Neural cell (in vitro differentiated cells): ENCODE results near the gene KLF2. TPM values are rescaled to one million over a fixed set of nuclear protein-coding genes. Genes with fewer than 3 reads are reported as not detected.

Experiments
- H2AFZ ChIP-seq: fragments of 200-600, 300-800 bp; sonication (generic), shearing (Covaris generic); 2 replicates; pipeline ENCODE4 v1.6.0; 2014; ENCODE audit warnings: low read depth, mild to moderate bottlenecking, antibody characterized with exemption, low read length, moderate library complexity
- H3F3A ChIP-seq: fragments of 200-600 bp; shearing (Covaris generic); 2 replicates; pipeline ENCODE4 v1.6.1; 2016; ENCODE audit warnings: mild to moderate bottlenecking, moderate library complexity, mixed read lengths, antibody characterized with exemption, low read length; ENCODE audit not compliant: insufficient read depth, poor library complexity, severe bottlenecking
- H3K27ac ChIP-seq: fragments of 200-600, 300-800 bp; sonication (generic), shearing (Covaris generic); 2 replicates; pipeline ENCODE4 v1.5.1; 2014; ENCODE audit warnings: mild to moderate bottlenecking, low read length, moderate library complexity
- H3K27me3 ChIP-seq: fragments of 300-800, 200-600 bp; sonication (generic), shearing (Covaris generic); 2 replicates; pipeline ENCODE4 v1.6.0; 2014; ENCODE audit warnings: mild to moderate bottlenecking, low read depth, low read length, moderate library complexity; ENCODE audit not compliant: insufficient read depth
- H3K36me3 ChIP-seq: fragments of 300-800, 200-600 bp; sonication (generic), shearing (Covaris generic); 2 replicates; pipeline ENCODE4 v1.5.1; 2014; ENCODE audit warnings: mild to moderate bottlenecking, antibody characterized with exemption, low read length, moderate library complexity; ENCODE audit not compliant: insufficient read depth
- H3K4me2 ChIP-seq: fragments of 300-800, 200-600 bp; sonication (generic), shearing (Covaris generic); 2 replicates; pipeline ENCODE4 v1.6.0; 2014; ENCODE audit warnings: mild to moderate bottlenecking, low read length
- H3K4me3 ChIP-seq: fragments of 300-800, 200-600 bp; sonication (generic), shearing (Covaris generic); 2 replicates; pipeline ENCODE4 v1.5.1; 2014; ENCODE audit warnings: mild to moderate bottlenecking, low read length, moderate library complexity
- H3K79me2 ChIP-seq: fragments of 200-600 bp; shearing (Covaris generic); replicated peaks from 2 replicates; pipeline ENCODE4 v1.6.0; 2014; ENCODE audit warnings: mild to moderate bottlenecking, low read length, moderate library complexity; ENCODE audit not compliant: insufficient read depth
- H3K9ac ChIP-seq: fragments of 300-800, 200-600 bp; sonication (generic), shearing (Covaris generic); 2 replicates; pipeline ENCODE4 v1.6.1; 2016; ENCODE audit warnings: mild to moderate bottlenecking, low read length, mixed read lengths
- H3K9me2 ChIP-seq: fragments of 200-600 bp; shearing (Covaris generic); 2 replicates; pipeline ENCODE4 v1.6.1; 2016; ENCODE audit warnings: mild to moderate bottlenecking, low read length, mixed read lengths; ENCODE audit not compliant: insufficient read depth
- H3K9me3 ChIP-seq: fragments of 200-600, 300-800 bp; sonication (generic), shearing (Covaris generic); 2 replicates; pipeline ENCODE4 v1.6.1; 2016; ENCODE audit warnings: mild to moderate bottlenecking, mixed run types, low read length, moderate library complexity, mixed read lengths
- H4K20me1 ChIP-seq: fragments of 200-600 bp; shearing (Covaris generic); 2 replicates; pipeline ENCODE4 v1.6.1; 2016; ENCODE audit warnings: mild to moderate bottlenecking, mixed run types; ENCODE audit not compliant: insufficient read depth
- TAF1 ChIP-seq: IDR thresholded peaks from 2 replicates; pipeline ENCODE4 v1.6.1; 2012; ENCODE audit warnings: low read depth
- polyA plus RNA-seq: library from polyadenylated mRNA; depleted of rRNA; stranded (reverse); fragments of >200 nt; gene quantifications from 2 replicates; pipeline ENCODE4 v1.2.3, GENCODE V29; 2014

Gene KLF2
- polyA plus RNA-seq, 1 donor from 2014 or later, result 0.15 TPM

DNA sequence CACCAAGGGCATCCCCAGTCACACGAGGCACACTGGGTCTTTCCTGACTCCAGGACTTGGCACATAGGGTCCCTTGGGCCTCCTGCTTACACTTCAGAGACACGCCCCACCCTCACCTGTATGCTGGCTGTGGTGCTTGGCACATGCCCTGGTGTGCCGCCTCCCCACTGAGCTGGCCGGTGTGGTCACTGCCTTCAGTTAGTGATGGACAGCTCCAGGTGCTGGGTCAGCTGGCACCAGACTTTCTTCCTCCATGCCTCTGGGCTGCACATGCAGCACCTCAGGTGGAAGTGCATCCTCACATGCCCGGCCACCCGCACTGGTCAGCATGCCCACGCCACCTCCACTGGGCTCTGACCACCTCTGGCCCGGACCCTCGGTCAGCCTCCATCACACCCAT, 52.9 kb downstream of the KLF2 start:
- Histone ChIP-seq H3K4me2 (no peak overlapping the region), H3K9me3 (no peaks in the 10 kb centered on the region), H3K36me3 (peaks cover 20% of the 10 kb centered on the region), H3K4me3 (no peak overlapping the region), H3F3A (no peaks in the 10 kb centered on the region), H3K27me3 (no peaks in the 10 kb centered on the region), H4K20me1 (no peaks in the 10 kb centered on the region), H3K9ac (no peak overlapping the region), H3K79me2 (no peaks in the 10 kb centered on the region), H3K9me2 (no peaks in the 10 kb centered on the region), H3K27ac (no peak overlapping the region), H2AFZ (no peak overlapping the region)
- TF ChIP-seq TAF1, result no peak

Other genes with a start within 250 kb of the KLF2 start
- gene TPM4, start 248.3 kb upstream of the KLF2 start, polyA plus RNA-seq, result 119 and 129 TPM in 2 replicates
- 27.5 and 29.8 TPM in 2 replicates for gene RAB8A, start 212.9 kb upstream of the KLF2 start, polyA plus RNA-seq
- gene HSH2D, start 181.1 kb upstream of the KLF2 start, polyA plus RNA-seq, result not detected in 2 replicates
- gene CIB3, start 151.3 kb upstream of the KLF2 start, polyA plus RNA-seq, result not detected in 2 replicates
- gene FAM32A, start 139.4 kb upstream of the KLF2 start, polyA plus RNA-seq, result 520 and 545 TPM in 2 replicates
- gene AP1M1, start 126.9 kb upstream of the KLF2 start, polyA plus RNA-seq, result 80.5 and 81.4 TPM in 2 replicates
- 13.0 and 17.5 TPM in 2 replicates for gene EPS15L1, start 147.1 kb downstream of the KLF2 start, polyA plus RNA-seq
- not detected in 2 replicates for gene CALR3, start 171.3 kb downstream of the KLF2 start, polyA plus RNA-seq
- gene C19orf44, start 171.6 kb downstream of the KLF2 start, polyA plus RNA-seq, result 9.9 and 14.5 TPM in 2 replicates
- gene CHERP, start 217.6 kb downstream of the KLF2 start, polyA plus RNA-seq, result 5.4 and 8.6 TPM in 2 replicates
- gene SLC35E1, start 247.6 kb downstream of the KLF2 start, polyA plus RNA-seq, result 16.6 and 23.9 TPM in 2 replicates